Amygdala (tissue), 56 donors: ENCODE measurements around the gene SULT1A1.
"Not testable (repeated sequence)": the region's sequence is repeated elsewhere in the genome, so short reads cannot be mapped to it uniquely, and the experiment has no call there.

Source experiments
- DNase-seq, 56 donors: peaks; one replicate each; lab custom pipeline; 2025; lab: John Stamatoyannopoulos, UW

The SULT1A1 gene

DNA sequence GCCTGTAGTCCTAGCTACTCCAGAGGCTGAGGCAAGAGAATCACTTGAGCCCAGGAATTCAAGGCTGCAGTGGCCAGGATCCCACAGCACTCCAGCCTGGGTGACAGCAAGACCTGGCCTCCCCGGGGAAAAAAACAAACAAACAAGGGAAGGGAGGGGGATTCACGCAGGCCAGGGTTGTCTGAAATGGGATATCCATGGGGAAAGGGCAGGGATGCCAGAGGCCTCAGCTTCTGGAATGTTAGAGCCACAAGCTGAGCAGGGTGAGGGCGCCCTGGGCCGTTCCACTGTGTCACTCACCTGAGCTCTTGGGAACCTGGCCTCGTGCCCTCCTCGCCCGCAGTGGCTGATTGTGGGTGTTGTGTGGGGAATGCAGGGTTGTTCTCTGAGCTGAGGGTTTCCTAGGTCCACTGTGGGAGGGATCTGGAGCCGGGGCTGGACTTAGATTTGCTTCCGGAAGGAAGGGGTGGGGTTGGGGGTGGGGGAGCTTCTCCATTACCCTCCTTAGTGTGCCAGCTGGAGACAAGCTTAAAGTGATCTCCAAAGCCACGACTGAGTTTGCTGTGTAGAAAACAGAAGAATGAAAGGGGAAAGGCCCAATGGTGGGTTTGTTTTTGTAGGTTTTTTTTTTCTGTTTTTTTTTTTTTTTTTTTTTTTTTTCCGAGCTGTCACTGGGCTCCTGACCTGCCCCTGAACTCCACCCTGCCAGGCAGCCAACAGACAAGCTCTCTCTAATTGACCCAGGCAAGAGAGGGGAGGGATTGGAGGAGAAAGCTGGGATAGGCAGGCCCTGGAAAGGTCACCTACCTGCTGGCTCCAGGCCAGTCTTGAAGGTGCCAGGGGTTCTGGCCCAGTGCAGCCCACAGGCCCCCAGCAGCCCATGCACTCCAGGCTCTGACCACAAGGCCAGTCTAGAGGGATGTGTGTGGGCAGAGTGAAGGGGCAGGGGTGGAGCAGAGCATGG is at the start of gene SULT1A1:
TSS of gene SULT1A1 (minus strand) at position 414 of the 964 bp plus-strand sequence. CDS start 1,189 bp downstream, outside the sequence.
- peak in 1 of 56 donors; percentile 7 for DNase-seq

DNA sequence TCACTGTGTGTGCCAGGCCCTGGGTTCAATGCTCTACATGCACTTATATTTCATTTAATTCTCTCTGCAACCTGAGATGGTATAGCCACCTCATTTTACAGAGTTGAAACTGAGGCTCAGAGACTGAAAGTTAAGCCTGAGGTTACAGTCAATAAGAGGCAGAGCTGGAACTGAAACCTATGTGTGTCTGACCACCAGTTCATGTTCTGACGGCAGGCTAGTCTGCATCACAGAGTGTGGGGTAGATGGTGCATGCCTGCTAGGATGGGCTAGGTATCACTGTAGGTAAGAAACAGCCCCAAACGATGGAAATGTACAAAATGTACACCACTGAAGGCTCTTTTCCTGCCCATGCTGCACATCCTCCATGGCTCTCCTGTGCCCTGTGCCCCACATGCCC is 30.1 kb upstream of the SULT1A1 start:
- DNase-seq = not testable (repeated sequence)

DNA sequence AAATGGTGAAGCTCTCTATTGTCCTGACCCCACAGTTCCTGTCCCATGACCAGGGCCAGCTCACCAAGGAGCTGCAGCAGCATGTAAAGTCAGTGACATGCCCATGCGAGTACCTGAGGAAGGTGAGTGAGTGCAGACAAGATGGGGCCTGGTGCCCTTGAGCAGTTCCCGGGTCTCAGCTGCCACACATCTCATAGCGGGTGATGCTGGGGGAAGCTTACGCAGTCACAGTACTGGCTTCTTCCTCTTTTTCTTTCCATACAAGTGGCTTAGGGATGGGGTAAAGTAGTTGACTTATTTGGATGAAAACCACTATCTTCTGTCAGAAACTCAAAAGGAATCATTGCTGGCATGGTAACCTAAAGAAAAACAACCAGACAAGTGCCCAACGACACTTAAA is 28.5 kb upstream of the SULT1A1 start:
- DNase-seq = not testable (repeated sequence)

DNA sequence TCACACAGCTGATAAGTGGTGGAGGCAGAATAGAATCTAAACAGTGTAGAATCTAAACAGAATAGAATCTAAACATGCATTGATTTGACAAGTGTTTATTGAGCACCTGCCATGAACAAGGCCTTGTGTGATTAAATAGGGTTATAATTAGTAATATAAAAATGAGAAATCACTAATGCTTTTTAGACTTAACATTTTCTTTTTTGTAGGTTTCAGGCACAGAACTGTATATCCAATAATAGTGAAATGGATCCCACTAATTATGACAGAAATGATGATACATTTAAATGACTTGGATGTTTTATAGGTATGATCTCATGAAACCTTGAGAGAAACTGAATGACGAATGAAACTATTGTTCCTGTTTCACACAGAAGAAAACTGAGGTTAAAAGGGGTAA is 27.9 kb upstream of the SULT1A1 start, which contains the start of gene NPIPB8:
TSS of gene NPIPB8 (plus strand) at position 301 of the 400 bp plus-strand sequence. CDS start 296 bp downstream, outside the sequence.
- not testable (repeated sequence) for DNase-seq

DNA sequence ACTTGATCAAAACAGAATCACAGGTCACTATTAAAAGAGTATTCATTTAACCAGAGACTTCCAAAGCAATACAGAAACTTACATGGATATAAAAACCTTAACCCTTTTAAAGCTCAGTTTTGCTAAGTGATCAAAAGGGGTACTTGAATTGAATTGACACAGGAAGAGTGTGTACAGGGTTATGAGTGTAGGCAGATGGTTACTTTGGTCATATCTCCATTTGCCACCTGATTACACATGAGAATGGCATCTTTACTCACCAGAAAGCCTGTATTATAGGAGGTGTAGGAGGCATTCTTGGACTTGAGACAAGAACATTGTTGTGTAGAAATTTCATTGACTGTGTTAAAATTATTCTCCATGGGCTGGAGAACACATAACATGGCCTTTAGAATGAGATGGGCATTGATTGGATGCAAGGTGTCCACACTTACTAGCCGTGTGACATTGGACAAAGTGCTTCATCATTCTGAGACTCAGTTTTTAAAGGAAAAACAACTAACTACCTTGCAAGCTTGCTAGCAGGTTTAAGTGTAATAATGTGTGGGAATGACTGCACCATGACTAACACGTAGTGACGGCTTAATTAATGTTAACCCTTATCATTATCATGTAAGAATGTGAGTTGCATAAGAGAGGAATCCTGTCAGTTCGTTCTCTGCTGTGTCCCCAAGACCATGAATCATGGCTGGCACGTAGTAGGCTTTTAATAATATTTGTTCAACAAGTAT is 26.4 kb upstream of the SULT1A1 start:
- DNase-seq = not testable (repeated sequence)

DNA sequence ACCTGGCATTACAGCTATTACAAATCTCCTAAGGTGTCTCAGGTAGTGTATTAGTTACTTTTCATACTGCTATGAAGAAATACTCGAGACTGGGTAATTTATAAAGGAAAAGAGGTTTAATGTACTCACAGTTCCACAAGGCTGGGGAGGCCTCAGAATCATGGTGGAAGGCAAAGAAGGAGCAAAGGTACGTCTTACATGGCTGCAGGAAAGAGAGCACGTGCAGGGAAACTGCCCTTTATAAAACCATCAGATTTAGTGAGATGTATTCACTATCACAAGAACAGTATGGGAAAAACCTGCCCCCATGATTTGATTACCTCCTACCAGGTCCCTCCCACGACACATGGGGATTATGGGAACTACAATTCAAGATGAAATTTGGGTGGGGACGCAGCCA is 21.1 kb upstream of the SULT1A1 start:
- not testable (repeated sequence) for DNase-seq

DNA sequence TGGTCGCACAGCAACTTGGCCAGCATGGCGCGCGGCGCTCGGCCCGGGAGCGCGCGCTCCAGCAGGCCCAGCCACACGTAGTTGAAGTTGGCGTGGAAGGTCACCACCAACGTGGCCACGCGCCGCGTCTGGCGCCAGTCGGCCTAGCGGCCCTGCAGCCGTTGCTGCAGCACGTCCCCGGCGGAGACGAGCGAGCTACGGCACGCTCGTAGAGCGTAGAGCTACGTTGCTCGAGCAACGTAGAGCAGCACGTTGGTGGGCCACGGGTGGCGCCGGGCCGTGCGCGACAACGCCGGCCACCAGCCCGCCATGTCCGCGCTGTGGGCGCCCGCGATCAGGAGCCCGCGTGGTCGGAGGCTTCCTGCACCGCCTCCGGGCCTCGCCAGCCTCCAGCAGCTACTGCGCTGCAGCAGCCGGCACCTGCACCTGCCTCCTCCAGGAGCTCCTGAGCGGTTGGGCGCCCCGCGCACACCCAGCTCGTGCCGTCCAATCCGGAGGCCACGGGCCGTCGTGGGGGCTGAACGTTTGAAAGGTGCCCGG is 13.4 kb upstream of the SULT1A1 start:
- peak in 18 of 56 donors; percentile 4 to 55 (median 36) for DNase-seq

DNA sequence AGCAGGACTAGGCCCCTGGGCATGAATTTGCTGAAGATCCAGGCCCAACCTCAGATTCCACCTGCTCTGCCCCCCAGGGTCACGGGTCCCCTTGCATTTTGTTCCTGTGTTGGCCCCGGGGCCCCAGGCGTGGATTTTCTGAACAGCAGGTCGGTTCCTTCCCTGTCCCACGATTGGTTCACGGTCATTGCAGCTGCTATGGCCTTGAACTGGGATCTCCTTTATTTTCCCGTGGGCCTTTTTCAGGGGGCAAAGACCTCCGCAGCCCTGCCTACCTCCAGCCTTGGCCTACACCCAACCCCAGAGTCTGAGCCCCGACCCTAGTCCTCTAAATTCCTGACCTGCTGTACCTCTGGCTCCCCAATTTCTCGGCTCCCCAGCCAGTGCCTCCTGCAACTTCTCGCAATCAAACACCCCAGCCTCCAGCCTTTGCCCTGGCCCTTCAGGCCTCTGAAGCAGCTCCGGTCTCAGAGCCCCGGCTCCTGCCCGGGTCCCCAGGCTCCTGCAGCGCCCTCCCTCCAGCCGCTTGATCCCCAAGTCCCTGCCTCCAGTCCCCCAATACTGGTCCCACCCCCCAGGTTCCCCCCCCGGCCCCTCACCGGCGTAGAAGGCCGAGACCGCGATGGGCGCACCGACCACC is 12.8 kb upstream of the SULT1A1 start:
- DNase-seq = not testable (repeated sequence)

DNA sequence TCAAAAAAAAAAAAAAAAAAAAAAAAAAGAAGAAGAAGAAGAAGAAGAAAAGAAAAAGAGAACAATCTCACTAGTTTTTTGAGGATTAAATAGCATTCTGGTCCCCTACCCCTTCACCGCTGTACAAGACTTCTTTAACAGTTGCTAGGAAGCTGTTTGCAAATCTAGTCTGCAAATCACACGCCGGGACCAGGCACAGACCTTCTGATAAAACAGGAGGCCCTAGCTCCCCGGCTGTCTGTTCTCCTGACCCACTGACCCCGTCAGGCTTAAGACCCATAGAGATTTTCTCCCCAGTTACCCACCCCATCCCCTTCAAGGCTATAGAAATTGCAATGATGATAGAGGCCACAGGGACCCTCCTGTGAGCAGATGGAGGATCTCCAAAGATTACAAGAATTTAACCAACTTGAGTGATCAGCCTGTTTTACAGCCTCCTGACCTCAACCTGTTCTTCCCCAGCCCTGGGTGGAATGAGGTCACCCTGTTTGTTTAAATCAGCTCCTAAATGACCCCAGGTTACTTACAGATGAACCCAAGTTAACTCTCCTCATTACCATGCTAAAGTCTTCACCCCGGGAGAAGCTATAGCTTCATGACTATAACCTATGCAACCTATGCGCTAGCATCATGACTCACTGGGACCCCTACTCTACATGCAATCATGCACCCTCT is 11.8 kb upstream of the SULT1A1 start:
- no peak for DNase-seq

DNA sequence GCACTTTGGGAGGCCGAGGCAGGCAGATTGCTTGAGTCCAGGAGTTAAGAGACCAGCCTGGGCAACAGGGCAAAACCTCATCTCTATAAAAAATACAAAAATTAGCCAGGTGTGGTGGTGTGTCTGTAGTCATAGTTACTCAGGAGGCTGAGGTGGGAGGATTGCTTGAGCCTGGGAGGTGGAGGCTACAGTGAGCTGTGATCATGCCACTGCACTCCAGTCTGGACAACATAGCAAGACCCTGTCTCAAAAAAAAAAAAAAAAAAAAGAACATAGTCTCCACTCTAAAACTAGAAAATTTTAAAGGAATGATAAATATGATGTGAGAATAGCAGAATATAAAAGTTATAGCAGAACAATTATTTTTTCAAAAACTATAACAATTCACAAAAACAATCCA is 10.5 kb upstream of the SULT1A1 start:
- DNase-seq = not testable (repeated sequence)

DNA sequence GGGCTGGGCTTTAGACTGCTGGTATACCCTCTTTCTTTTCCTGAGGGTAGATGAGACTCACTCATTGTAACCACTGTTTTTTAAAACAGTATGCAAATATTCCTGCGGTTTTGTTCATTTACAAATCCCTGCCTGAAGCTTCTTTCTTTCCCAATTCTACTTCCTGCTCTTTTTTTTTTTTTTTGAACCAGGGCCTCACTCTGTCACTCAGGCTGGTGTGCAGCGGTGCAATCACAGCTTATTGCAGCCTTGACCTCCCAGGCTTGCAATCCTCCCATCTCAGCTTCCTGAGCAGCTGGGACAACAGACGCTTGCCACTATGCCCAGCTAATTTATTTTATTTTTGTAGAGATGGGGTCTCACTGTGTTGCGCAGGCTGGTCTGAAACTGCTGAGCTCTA is 8.0 kb upstream of the SULT1A1 start:
- no peak for DNase-seq

DNA sequence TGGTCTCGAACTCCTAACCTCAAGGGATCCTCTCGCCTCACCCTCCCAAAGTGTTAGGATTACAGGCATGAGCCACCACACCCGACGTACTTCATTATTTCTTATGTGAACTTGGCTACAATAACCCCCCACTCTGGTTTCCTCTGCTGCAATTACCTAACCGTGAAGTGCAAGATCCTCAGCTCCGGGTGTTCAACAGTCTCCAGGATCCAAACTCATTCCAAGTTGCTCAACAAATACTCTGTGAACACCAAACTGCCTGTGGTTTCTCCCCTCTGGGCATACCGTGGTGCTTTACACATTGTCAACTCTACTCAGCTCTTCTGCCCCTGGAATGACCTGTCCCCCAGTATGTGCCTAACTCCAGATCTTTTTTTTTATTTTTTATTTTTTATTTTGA is 6.8 kb upstream of the SULT1A1 start:
- no peak for DNase-seq

DNA sequence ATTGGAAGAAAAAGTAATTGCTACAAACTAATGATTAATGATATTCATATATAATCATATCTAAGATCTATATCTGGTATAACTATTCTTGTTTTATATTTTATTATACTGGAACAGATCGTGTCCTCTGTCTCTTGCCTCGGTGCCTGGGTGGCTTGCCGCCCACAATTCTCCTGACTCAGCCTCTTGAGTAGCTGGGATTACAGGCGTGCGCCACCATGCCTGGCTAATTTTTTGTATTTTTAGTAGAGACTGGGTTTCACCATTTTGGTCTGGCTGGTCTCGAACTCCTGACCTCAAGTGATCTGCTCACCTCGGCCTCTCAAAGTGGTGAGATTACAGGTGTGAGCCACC is 6.4 kb upstream of the SULT1A1 start:
- DNase-seq = not testable (repeated sequence)

DNA sequence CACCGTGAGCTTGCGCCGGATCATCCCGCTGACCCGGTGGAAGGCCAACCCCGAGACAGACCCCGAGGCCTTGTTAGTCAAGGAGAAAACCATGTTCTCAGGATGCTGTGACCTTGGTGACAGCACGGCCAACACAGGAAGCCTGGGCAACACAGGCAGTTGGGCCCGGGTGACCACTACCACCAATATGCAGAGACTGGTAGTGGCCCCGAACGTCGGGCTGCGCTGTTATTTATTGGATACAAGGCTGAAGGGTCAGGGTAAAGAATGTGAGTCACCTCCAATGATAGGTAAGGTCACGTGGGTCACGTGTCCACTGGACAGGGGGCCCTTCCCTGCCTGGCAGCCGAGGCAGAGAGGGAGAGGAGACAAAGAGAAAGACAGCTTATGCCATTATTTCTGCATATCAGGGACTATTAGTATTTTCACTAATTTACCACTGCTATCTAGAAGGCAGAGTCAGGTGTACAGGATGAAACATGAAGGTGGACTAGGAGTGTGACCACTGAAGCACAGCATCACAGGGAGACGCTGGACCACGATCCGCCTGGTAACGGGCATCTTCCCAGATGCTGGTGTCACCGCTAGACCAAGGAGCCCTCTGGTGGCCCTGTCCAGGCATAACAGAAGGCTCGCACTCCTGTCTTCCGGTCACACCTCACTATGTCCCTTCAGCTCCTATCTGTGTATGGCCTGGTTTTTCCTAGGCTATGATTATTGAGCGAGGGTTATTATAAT is 5.8 kb upstream of the SULT1A1 start:
- DNase-seq = peak in 16 of 56 donors; percentile 2 to 59 (median 36)

DNA sequence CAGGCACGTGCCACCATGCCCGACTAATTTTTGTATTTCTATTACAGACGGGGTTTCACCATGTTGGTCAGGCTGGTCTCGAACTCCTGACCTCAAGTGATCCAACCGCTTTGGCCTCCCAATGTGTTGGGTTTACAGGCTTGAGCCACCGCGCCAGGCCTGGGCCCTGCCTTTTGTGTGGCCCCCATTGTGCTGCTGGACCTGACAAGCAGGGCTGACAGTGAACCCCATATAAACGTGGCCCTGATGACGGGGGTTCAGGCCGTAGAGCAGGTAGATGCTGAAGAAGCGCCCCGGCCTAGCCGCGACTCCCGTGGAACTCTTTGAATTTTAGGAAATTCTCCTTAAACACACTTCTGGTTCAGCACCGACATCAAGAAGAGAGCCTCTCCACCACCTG is 4.7 kb upstream of the SULT1A1 start:
- DNase-seq = not testable (repeated sequence)

DNA sequence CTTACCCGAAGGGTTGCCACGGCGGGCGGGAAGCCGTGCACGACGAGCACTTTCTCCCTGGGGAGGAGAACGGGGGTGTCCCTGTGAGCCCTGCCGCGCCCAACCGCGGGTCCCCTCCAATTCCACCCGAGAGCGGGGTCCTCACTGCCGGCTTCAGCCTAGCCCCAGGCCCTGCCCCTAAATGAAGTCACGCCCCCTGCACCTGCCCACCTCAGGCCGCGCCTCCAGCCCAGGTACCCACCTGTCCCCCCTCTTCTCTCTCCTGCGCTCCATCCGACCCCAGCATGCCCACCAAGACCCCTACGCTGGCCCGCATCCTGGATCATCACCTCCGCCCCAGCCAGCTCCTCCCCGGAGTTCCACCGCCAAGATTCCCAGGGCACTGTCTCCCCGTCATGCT is 4.1 kb upstream of the SULT1A1 start:
- not testable (repeated sequence) for DNase-seq

DNA sequence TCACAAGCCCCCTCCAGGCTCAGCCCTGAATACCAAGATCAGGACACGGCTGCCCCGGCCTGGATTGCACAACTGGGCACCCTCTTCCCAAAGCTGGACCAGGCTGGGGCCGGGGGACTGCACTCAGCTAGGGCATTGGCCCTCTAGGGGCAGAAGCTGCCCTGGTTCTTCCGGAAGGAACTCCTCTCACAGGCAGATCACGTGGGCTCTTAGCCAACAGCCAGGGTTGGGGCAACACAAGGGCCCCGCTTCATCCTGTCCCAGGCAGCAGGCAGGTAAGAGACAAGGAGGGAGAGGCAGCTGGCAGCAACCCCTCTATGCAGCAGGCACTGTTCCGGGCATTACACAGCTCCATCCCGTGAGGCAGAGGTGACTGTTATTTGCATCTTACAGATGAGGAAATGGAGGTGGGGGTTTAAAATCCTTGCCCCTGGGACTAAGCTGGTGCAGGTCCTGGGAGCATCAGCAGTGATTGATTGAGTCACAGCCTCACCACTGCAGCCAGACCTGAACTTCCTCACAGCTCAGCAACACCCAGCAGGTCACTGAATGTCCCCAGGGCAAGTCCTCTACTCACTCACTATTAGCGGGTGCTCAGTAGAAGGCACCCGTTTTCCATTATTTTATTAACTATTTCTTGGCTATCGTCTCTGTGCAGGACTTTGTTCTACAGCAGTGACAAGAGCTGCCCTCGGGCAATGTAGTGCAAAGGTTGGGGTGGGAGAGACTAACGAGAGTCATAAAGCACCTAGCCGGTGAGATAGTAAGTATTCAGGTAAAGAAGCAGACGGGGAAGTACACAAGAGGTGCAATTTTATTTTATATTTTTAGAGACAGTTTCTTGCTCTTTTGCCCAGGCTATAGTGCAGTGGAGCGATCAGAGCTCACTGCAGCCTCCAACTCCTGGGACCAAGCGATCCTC is 2.8 kb upstream of the SULT1A1 start:
- not testable (repeated sequence) for DNase-seq

DNA sequence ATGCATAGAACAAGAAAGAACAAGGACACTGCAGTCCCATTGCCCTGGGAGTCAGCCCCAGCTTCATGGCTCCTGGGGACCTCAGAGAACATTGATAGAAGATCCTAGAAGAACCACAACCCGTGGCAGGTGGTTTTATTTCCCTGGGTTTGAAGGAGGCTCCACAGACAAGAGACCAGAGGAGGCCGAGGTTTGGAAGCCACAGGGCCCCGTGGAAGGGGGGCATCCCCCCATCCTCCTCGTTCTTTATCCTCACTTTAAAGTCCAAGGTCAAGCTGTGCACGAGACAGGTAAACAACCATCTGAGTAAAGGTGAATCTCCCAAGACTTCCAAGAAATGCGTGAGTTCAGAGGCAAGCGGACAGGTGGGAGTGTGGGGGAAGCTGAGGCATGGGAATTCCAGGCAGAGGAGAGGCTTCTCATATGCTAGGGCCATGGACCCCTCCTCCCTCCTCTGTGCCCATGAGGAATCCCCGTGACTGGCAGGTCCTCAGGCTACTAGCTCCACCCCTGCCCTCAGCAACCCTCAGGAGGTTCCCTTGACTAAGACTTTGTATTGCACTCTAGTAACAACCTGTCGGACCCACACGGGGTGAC is 849 bp upstream of the SULT1A1 start:
- DNase-seq = no peak
